Keratinocyte (primary cell): ENCODE results near the gene NR3C2. TPM values are rescaled to one million over a fixed set of nuclear protein-coding genes. Genes with fewer than 3 reads are reported as not detected.

Source experiments
- DNase-seq: peaks from one replicate; pipeline ENCODE4 v3.0.0-alpha.2; 2011; ENCODE audit warnings: low read depth, missing footprints, low spot score
- FAIRE-seq: peaks from 2 replicates; lab custom pipeline; 2011; peaks lifted over from hg19 to GRCh38; lab: Jason Lieb, UNC
- H2AFZ ChIP-seq: 2 replicates; pipeline ENCODE4 v1.6.0; 2012; ENCODE audit warnings: low read length, control low read depth, inconsistent platforms; ENCODE audit not compliant: control insufficient read depth
- H3K27ac ChIP-seq: 2 replicates; pipeline ENCODE4 v1.5.1; 2011; ENCODE audit warnings: low read length; ENCODE audit not compliant: control insufficient read depth, insufficient read depth
- H3K27me3 ChIP-seq: 3 replicates; pipeline ENCODE4 v1.6.0; 2011; ENCODE audit warnings: low read length; ENCODE audit not compliant: control insufficient read depth, insufficient read depth; ENCODE audit errors: extremely low read depth
- H3K36me3 ChIP-seq, 2 experiments: 2 replicates in 1 of 2; 3 replicates in 1 of 2; pipeline ENCODE4 v1.5.1; 2011; ENCODE audit warnings: low read length in 2 of 2, mild to moderate bottlenecking in 1 of 2; ENCODE audit not compliant: control insufficient read depth in 2 of 2, insufficient read depth in 2 of 2; ENCODE audit errors: extremely low read depth in 1 of 2
- H3K4me1 ChIP-seq: 3 replicates; pipeline ENCODE4 v1.5.1; 2011; ENCODE audit warnings: low read length; ENCODE audit not compliant: control insufficient read depth, insufficient read depth; ENCODE audit errors: extremely low read depth
- H3K4me2 ChIP-seq: 3 replicates; pipeline ENCODE4 v1.6.0; 2011; ENCODE audit warnings: low read depth, low read length; ENCODE audit not compliant: control insufficient read depth, insufficient read depth; ENCODE audit errors: extremely low read depth
- H3K4me3 ChIP-seq, 3 experiments: fragments of 200-600 bp in 1 of 3; sonication (generic) in 1 of 3; 2 replicates in 2 of 3; 3 replicates in 1 of 3; pipeline ENCODE4 v1.5.1; 2011 to 2016; ENCODE audit warnings: low read length in 3 of 3, mild to moderate bottlenecking in 3 of 3, control low read depth in 2 of 3, inconsistent platforms in 1 of 3, low read depth in 1 of 3, mixed read lengths in 1 of 3, mixed run types in 1 of 3, moderate library complexity in 1 of 3; ENCODE audit not compliant: control insufficient read depth in 2 of 3, insufficient read depth in 2 of 3; ENCODE audit errors: extremely low read depth in 1 of 3
- H3K79me2 ChIP-seq: 2 replicates; pipeline ENCODE4 v1.6.0; 2012; ENCODE audit warnings: low read length; ENCODE audit not compliant: control insufficient read depth, insufficient read depth
- H3K9ac ChIP-seq: 3 replicates; pipeline ENCODE4 v1.6.0; 2011; ENCODE audit warnings: low read length; ENCODE audit not compliant: control insufficient read depth, insufficient read depth; ENCODE audit errors: extremely low read depth
- H3K9me1 ChIP-seq: 3 replicates; pipeline ENCODE4 v1.6.0; 2011; ENCODE audit warnings: low read length; ENCODE audit not compliant: control insufficient read depth, insufficient read depth; ENCODE audit errors: extremely low read depth
- H3K9me3 ChIP-seq: 2 replicates; pipeline ENCODE4 v1.5.1; 2012; ENCODE audit warnings: low read depth, low read length; ENCODE audit not compliant: control insufficient read depth
- H4K20me1 ChIP-seq: 3 replicates; pipeline ENCODE4 v1.6.0; 2011; ENCODE audit warnings: low read length; ENCODE audit not compliant: control insufficient read depth, insufficient read depth; ENCODE audit errors: extremely low read depth
- CTCF ChIP-seq, 3 experiments: IDR thresholded peaks in 1 of 3; conservative IDR thresholded peaks in 1 of 3; optimal IDR thresholded peaks in 1 of 3; 2 replicates in 2 of 3; 3 replicates in 1 of 3; pipeline versions ENCODE3 to v1.5.1; 2011; ENCODE audit warnings: low read length in 3 of 3, mild to moderate bottlenecking in 3 of 3, moderate library complexity in 2 of 3, control low read depth in 1 of 3, inconsistent platforms in 1 of 3; ENCODE audit not compliant: insufficient read depth in 2 of 3; ENCODE audit errors: extremely low read depth in 1 of 3
- EZH2 ChIP-seq: IDR thresholded peaks from one replicate; pipeline ENCODE4 v1.6.1; 2012; ENCODE audit warnings: inconsistent platforms, mild to moderate bottlenecking, low read length, moderate library complexity
- dilution Hi-C: fragments of 300-500 bp; cut with MboI; formaldehyde crosslinking; loops from one replicate; pipeline ENCODE4 v1.7.0; 2020; ENCODE audit warnings: low sequenced_read_pairs; ENCODE audit not compliant: extremely low pct_ligation_motif_present
- polyA plus RNA-seq, 5 experiments: library from polyadenylated mRNA; depleted of rRNA in 3 of 5; stranded (reverse) in 3 of 5; stranded (forward) in 1 of 5; unstranded in 1 of 5; fragments of >200 nt; gene quantifications; 1 replicate in 1 of 5; 2 replicates in 3 of 5; 3 replicates in 1 of 5; pipeline versions ENCODE4 v1.2.1 to v1.2.3, GENCODE V29; 2011 to 2012; ENCODE audit warnings: missing spikeins in 2 of 5, low read depth in 1 of 5, low replicate concordance in 1 of 5

Gene NR3C2
- polyA plus RNA-seq, 1 donor (not counting 4 experiments of a cell fraction or from before 2014, with no cell fraction given), result 1.5 TPM

GRCh38 chr4:148275266-148275665 is 166.9 kb downstream of the NR3C2 start:
- TF ChIP-seq CTCF (optimal IDR thresholded peaks at IDR 0.05 in 1 of 3, IDR thresholded peaks at IDR 0.05 in 1 of 3, conservative IDR thresholded peaks at IDR 0.05 in 1 of 3; ENCODE audit: extremely low read depth in 1 of 3, insufficient read depth in 2 of 3, low read length in 3 of 3), result no peak
- no peak for TF ChIP-seq EZH2
- DNase-seq (no peak), FAIRE-seq (no peak)
- no peaks in the 10 kb centered on the region for H3K9me1 ChIP-seq
- no peak overlapping the region for H3K4me2 ChIP-seq
- no peaks in the 10 kb centered on the region for H3K9me3 ChIP-seq
- no peak overlapping the region for H3K9ac ChIP-seq
- H3K36me3 ChIP-seq, result no peaks in the 10 kb centered on the region
- peaks cover 6% of the 10 kb centered on the region for H3K4me1 ChIP-seq
- no peaks in the 10 kb centered on the region for H4K20me1 ChIP-seq
- H2AFZ ChIP-seq, result no peak overlapping the region
- dilution Hi-C loops, result no loop called here
- H3K27me3 ChIP-seq, result no peaks in the 10 kb centered on the region
- H3K79me2 ChIP-seq, result no peaks in the 10 kb centered on the region
- H3K27ac ChIP-seq, result no peak overlapping the region
- no peak overlapping the region for H3K4me3 ChIP-seq

GRCh38 chr4:148273501-148273986 is 168.7 kb downstream of the NR3C2 start:
- DNase-seq, result no peak
- Histone ChIP-seq H3K4me1 (peaks cover 6% of the 10 kb centered on the region), H3K4me2 (no peak overlapping the region), H3K27me3 (no peaks in the 10 kb centered on the region), H3K9ac (no peak overlapping the region), H3K36me3 (no peaks in the 10 kb centered on the region), H3K79me2 (no peaks in the 10 kb centered on the region), H3K9me1 (no peaks in the 10 kb centered on the region), H3K9me3 (no peaks in the 10 kb centered on the region), H2AFZ (peak overlapping the region; percentile 3), H3K27ac (no peak overlapping the region), H3K4me3 (no peak overlapping the region), H4K20me1 (no peaks in the 10 kb centered on the region)
- dilution Hi-C loops, result no loop called here
- TF ChIP-seq EZH2 (no peak), CTCF (optimal IDR thresholded peaks at IDR 0.05 in 1 of 3, IDR thresholded peaks at IDR 0.05 in 1 of 3, conservative IDR thresholded peaks at IDR 0.05 in 1 of 3; ENCODE audit: extremely low read depth in 1 of 3, insufficient read depth in 2 of 3, low read length in 3 of 3) (no peak)
- FAIRE-seq, result no peak
